PC-9 (cell line): ENCODE data around the gene SNX15. TPM values are rescaled to one million over a fixed set of nuclear protein-coding genes. Genes with fewer than 3 reads are reported as not detected.
A peak's percentile ranks its signal among the peaks of the same experiment; 100 is the strongest.

Experiments
- BruUV-seq: library from RNA; stranded (reverse); fragments of 400-500 nt; replicated peaks from 2 replicates; lab custom pipeline; 2021; lab: Mats Ljungman, UMichigan
- CTCF ChIA-PET: fragments of 300-600 bp; sonication (Branson Sonifier 250); formaldehyde crosslinking; loops from one replicate; lab custom pipeline; 2022; ENCODE audit warnings: antibody characterized with exemption; lab: Charles Lee
- POLR2A ChIA-PET: fragments of 300-600 bp; sonication (Branson Sonifier 250); formaldehyde crosslinking; loops from one replicate; lab custom pipeline; 2022; ENCODE audit warnings: antibody characterized with exemption; ENCODE audit not compliant: unreplicated experiment; lab: Charles Lee
- DNase-seq, 2 experiments: peaks; one replicate each; pipeline versions ENCODE4 v3.0.0 to v3.0.0-alpha.2; 2015 to 2022; ENCODE audit warnings: mixed read lengths in 1 of 2
- H2AFZ ChIP-seq: fragments of 200-600 bp; sonication (generic); 2 replicates; pipeline ENCODE4 v1.8.1; 2017; ENCODE audit warnings: antibody characterized with exemption
- H3F3A ChIP-seq: fragments of 200-600 bp; sonication (generic); 2 replicates; pipeline ENCODE4 v1.8.1; 2017; ENCODE audit warnings: antibody characterized with exemption, mild to moderate bottlenecking, low read depth; ENCODE audit not compliant: insufficient read depth
- H3K27ac ChIP-seq: fragments of 200-600 bp; sonication (generic); 2 replicates; pipeline ENCODE4 v1.6.1; 2016; ENCODE audit warnings: mixed run types
- H3K27me3 ChIP-seq: fragments of 200-600 bp; sonication (generic); 2 replicates; pipeline ENCODE4 v1.6.1; 2016; ENCODE audit warnings: low read depth, mixed run types; ENCODE audit not compliant: insufficient read depth
- H3K36me3 ChIP-seq: fragments of 200-600 bp; sonication (generic); 2 replicates; pipeline ENCODE4 v1.6.1; 2016; ENCODE audit warnings: low read depth, mixed run types
- H3K4me1 ChIP-seq: fragments of 200-600 bp; sonication (generic); replicated peaks from 2 replicates; pipeline ENCODE4 v1.6.1; 2016; ENCODE audit warnings: mixed run types; ENCODE audit not compliant: insufficient read depth
- H3K4me2 ChIP-seq: fragments of 200-600 bp; sonication (generic); 2 replicates; pipeline ENCODE4 v1.6.1; 2017; ENCODE audit warnings: mixed run types
- H3K4me3 ChIP-seq: fragments of 200-600 bp; sonication (generic); 2 replicates; pipeline ENCODE4 v1.6.1; 2016; ENCODE audit warnings: mixed run types
- H3K79me2 ChIP-seq: fragments of 200-600 bp; sonication (generic); 2 replicates; pipeline ENCODE4 v1.6.1; 2017; ENCODE audit warnings: low read depth, mixed run types
- H3K9me2 ChIP-seq: fragments of 200-600 bp; sonication (generic); 2 replicates; pipeline ENCODE4 v1.8.1; 2017; ENCODE audit warnings: mild to moderate bottlenecking; ENCODE audit not compliant: insufficient read depth
- H3K9me3 ChIP-seq: fragments of 200-600 bp; sonication (generic); 2 replicates; pipeline ENCODE4 v1.8.1; 2016; ENCODE audit warnings: low read depth; ENCODE audit not compliant: insufficient read depth
- H4K20me1 ChIP-seq: fragments of 200-600 bp; sonication (generic); 2 replicates; pipeline ENCODE4 v1.8.1; 2017; ENCODE audit not compliant: insufficient read depth
- EZH2 ChIP-seq: fragments of 200-600 bp; sonication (generic); IDR thresholded peaks from 2 replicates; pipeline ENCODE4 v1.8.0; 2017; ENCODE audit warnings: antibody characterized with exemption, low read depth
- intact Hi-C: fragments of 100-400 bp; cut with micrococcal nuclease; formaldehyde crosslinking; loops from one replicate; pipeline ENCODE4 v1.10.0; 2022; ENCODE audit not compliant: unreplicated experiment
- total RNA-seq: library from RNA; stranded (reverse); gene quantifications from 2 replicates; pipeline ENCODE4 v1.2.3, GENCODE V29; 2021
- TF ChIP-seq, protein P1 (sequence below): fragments of 200-600 bp; sonication (generic); conservative IDR thresholded peaks from 2 replicates; pipeline ENCODE4 v1.6.1; 2017; ENCODE audit warnings: mixed run types, antibody characterized with exemption, mild to moderate bottlenecking, moderate library complexity

SNX15 gene
- total RNA-seq, 1 experiment from 2014 or later = 38.2 TPM

DNA sequence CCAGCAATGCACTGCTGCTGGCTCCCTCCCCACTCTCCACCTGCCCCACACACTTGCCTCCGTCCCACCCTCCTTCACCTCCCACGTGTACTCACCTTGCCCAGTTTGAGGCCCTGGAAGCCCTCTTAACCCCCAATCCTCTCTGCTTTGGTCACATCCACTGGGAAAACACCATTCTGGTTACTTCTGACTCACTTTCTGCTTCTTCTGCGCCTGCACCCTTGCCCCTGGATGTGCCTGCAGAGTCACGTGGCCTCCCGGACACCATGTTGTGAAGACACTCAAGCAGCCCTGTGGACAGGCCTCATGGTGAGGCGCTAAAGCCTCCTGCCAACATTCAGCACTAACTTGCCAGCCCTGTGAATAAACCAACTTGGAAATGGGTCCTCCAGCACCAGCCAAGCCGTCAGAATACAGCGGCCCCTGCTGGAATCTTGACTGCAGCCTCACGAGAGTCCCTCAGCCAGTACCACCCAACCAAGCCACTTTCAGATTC, 33.7 kb downstream of the SNX15 start:
- no peaks in the 10 kb centered on the region for H3K27me3 ChIP-seq
- BruUV-seq = no TSS peak
- H3K4me3 ChIP-seq = no peak overlapping the region
- no peak for DNase-seq
- no peak overlapping the region for H3K27ac ChIP-seq
- CTCF ChIA-PET = no interaction called here
- intact Hi-C loops = no loop called here
- no peaks in the 10 kb centered on the region for H3K4me1 ChIP-seq
- TF ChIP-seq, protein P1, sequence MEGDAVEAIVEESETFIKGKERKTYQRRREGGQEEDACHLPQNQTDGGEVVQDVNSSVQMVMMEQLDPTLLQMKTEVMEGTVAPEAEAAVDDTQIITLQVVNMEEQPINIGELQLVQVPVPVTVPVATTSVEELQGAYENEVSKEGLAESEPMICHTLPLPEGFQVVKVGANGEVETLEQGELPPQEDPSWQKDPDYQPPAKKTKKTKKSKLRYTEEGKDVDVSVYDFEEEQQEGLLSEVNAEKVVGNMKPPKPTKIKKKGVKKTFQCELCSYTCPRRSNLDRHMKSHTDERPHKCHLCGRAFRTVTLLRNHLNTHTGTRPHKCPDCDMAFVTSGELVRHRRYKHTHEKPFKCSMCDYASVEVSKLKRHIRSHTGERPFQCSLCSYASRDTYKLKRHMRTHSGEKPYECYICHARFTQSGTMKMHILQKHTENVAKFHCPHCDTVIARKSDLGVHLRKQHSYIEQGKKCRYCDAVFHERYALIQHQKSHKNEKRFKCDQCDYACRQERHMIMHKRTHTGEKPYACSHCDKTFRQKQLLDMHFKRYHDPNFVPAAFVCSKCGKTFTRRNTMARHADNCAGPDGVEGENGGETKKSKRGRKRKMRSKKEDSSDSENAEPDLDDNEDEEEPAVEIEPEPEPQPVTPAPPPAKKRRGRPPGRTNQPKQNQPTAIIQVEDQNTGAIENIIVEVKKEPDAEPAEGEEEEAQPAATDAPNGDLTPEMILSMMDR = no peak
- TF ChIP-seq EZH2 = no peak
- H3F3A ChIP-seq = no peaks in the 10 kb centered on the region
- no peaks in the 10 kb centered on the region for H3K9me2 ChIP-seq
- H2AFZ ChIP-seq = no peak overlapping the region
- POLR2A ChIA-PET = no interaction called here
- no peaks in the 10 kb centered on the region for H3K36me3 ChIP-seq
- H3K79me2 ChIP-seq = no peaks in the 10 kb centered on the region
- no peaks in the 10 kb centered on the region for H4K20me1 ChIP-seq
- no peak overlapping the region for H3K4me2 ChIP-seq
- H3K9me3 ChIP-seq = no peaks in the 10 kb centered on the region

DNA sequence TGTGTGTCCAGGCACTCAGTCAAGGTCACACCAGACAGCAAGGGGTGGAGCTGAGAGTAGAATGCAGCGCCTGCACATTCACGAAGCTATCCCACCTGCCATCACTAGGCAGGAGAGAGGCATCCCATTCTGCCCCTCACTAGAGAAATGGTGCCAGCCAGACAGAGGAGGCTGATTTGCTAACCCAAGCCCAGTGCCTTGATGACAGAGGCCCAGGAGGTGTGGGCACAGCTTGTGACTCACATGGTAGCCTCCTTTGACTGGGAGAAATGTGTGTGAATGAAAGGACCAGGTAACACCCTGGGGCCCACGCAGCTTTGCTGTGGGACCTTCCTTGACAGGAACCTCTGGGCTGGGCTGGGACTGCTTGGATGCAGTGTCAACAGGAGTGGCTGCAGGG, 36.3 kb downstream of the SNX15 start:
- H4K20me1 ChIP-seq = no peaks in the 10 kb centered on the region
- POLR2A ChIA-PET = no interaction called here
- H3K4me2 ChIP-seq = no peak overlapping the region
- TF ChIP-seq, protein P1 = no peak
- no peak for TF ChIP-seq EZH2
- peak in 1 of 2 experiments; percentile 18 for DNase-seq
- no peaks in the 10 kb centered on the region for H3K36me3 ChIP-seq
- no peaks in the 10 kb centered on the region for H3K4me1 ChIP-seq
- no TSS peak for BruUV-seq
- no peak overlapping the region for H3K27ac ChIP-seq
- H2AFZ ChIP-seq = no peak overlapping the region
- H3K9me2 ChIP-seq = no peaks in the 10 kb centered on the region
- H3K27me3 ChIP-seq = no peaks in the 10 kb centered on the region
- H3F3A ChIP-seq = no peaks in the 10 kb centered on the region
- H3K79me2 ChIP-seq = no peaks in the 10 kb centered on the region
- no peak overlapping the region for H3K4me3 ChIP-seq
- intact Hi-C loops = no loop called here
- no peaks in the 10 kb centered on the region for H3K9me3 ChIP-seq
- CTCF ChIA-PET = no interaction called here

DNA sequence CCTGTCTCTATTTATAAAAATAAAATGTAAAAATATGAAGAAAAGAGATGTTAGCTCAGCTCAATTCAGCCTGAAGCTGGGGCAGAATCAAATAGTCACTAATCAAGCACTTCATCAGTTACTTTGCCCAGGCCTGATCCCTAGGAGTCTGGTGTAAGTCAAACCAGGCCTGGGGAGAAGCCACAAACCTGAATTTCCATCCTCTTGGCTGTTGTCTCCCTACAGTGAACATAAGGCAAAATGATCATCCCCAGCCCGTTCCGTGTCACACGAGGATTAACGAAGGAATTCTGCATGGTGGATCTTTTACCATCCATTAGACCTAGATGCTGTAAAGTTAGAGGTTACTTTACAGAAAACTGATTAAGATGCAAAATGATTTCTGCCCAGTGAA, 37.6 kb downstream of the SNX15 start:
- H3K4me3 ChIP-seq = no peak overlapping the region
- intact Hi-C loops = no loop called here
- H3K4me2 ChIP-seq = no peak overlapping the region
- H3K9me2 ChIP-seq = no peaks in the 10 kb centered on the region
- no TSS peak for BruUV-seq
- CTCF ChIA-PET = interaction anchor here (0.7 kb wide), 2 partner anchors 380 to 558 kb away, joined by 11 to 19 read pairs; no protein-coding TSS in a partner anchor
- H3K27ac ChIP-seq = no peak overlapping the region
- H3K79me2 ChIP-seq = no peaks in the 10 kb centered on the region
- H2AFZ ChIP-seq = no peak overlapping the region
- POLR2A ChIA-PET = no interaction called here
- H3K9me3 ChIP-seq = no peaks in the 10 kb centered on the region
- no peaks in the 10 kb centered on the region for H3K27me3 ChIP-seq
- no peaks in the 10 kb centered on the region for H3K36me3 ChIP-seq
- no peak for TF ChIP-seq EZH2
- TF ChIP-seq, protein P1 = no peak
- H4K20me1 ChIP-seq = no peaks in the 10 kb centered on the region
- H3K4me1 ChIP-seq = no peaks in the 10 kb centered on the region
- DNase-seq = no peak
- H3F3A ChIP-seq = no peaks in the 10 kb centered on the region
